Measurements from ENCODE around the gene CCDC171. TPM values are rescaled to one million over a fixed set of nuclear protein-coding genes. Genes with fewer than 3 reads are reported as not detected.

Gene CCDC171
- total and polyA plus RNA-seq, 2 of the 13 experiments (the other 11 are each of a cell fraction or from before 2014, with no cell fraction given) = 0.95 to 2.5 TPM

GRCh38 chr9:15510789-15511575, 41.9 kb upstream of the CCDC171 start, which contains the start of gene PSIP1 (continued):
- TF ChIP-seq ZNF576 (CRISPR knock-in tag; IDR thresholded peaks at IDR 0.05) (no peak), ZNF660 (CRISPR knock-in tag; IDR thresholded peaks at IDR 0.05; ENCODE audit: borderline replicate concordance, low read depth) (no peak), MXD3 (CRISPR knock-in tag; IDR thresholded peaks at IDR 0.05) (peak; percentile 44; the same call in 1 of the 2 replicates), ZNF430 (CRISPR knock-in tag; IDR thresholded peaks at IDR 0.05) (peak; percentile 57; the same call in 1 of the 2 replicates), ZNF17 (CRISPR knock-in tag; IDR thresholded peaks at IDR 0.05) (no peak), ZNF879 (CRISPR knock-in tag; IDR thresholded peaks at IDR 0.05) (0 out of 2 replicates have a peak, but pooled peaks have one; percentile 55), ZNF891 (CRISPR knock-in tag; IDR thresholded peaks at IDR 0.05) (no peak; the same call in 1 of the 2 replicates), GRHL1 (CRISPR knock-in tag; conservative IDR thresholded peaks at IDR 0.05) (no peak), ETV5 (CRISPR knock-in tag; IDR thresholded peaks at IDR 0.05; ENCODE audit: borderline replicate concordance) (no peak), ZNF567 (CRISPR knock-in tag; IDR thresholded peaks at IDR 0.05; ENCODE audit: borderline replicate concordance) (no peak), ZNF878 (CRISPR knock-in tag; IDR thresholded peaks at IDR 0.05) (no peak), SRY (CRISPR knock-in tag; IDR thresholded peaks at IDR 0.05) (peak; percentile 64; the same call in 1 of the 2 replicates), FOXC1 (CRISPR knock-in tag; IDR thresholded peaks at IDR 0.05; ENCODE audit: borderline replicate concordance) (0 out of 2 replicates have a peak, but pooled peaks have one; percentile 39), FUBP1 (CRISPR knock-in tag; IDR thresholded peaks at IDR 0.05; ENCODE audit: borderline replicate concordance) (no peak), PCBP1 (IDR thresholded peaks at IDR 0.05; ENCODE audit: borderline replicate concordance, low read depth, low read length) (peak; percentile 81; the same call in 1 of the 2 replicates), KAT7 (CRISPR knock-in tag; IDR thresholded peaks at IDR 0.05; ENCODE audit: borderline replicate concordance) (0 out of 2 replicates have a peak, but pooled peaks have one; percentile 28), SNAPC4 (CRISPR knock-in tag; IDR thresholded peaks at IDR 0.05) (peak; percentile 53; the same call in 1 of the 2 replicates), KDM3A (CRISPR knock-in tag; IDR thresholded peaks at IDR 0.05; ENCODE audit: low read depth) (0 out of 2 replicates have a peak, but pooled peaks have one; percentile 26), ZBTB8A (CRISPR knock-in tag; IDR thresholded peaks at IDR 0.05; ENCODE audit: borderline replicate concordance, low read depth) (no peak)

Data from HepG2 (cell line).